ENCODE data around the gene PPHLN1. TPM values are rescaled to one million over a fixed set of nuclear protein-coding genes. Genes with fewer than 3 reads are reported as not detected.

The PPHLN1 gene
- total RNA-seq, 4 donors from 2014 or later, result 63.2 to 175 (median 68.1) TPM

DNA sequence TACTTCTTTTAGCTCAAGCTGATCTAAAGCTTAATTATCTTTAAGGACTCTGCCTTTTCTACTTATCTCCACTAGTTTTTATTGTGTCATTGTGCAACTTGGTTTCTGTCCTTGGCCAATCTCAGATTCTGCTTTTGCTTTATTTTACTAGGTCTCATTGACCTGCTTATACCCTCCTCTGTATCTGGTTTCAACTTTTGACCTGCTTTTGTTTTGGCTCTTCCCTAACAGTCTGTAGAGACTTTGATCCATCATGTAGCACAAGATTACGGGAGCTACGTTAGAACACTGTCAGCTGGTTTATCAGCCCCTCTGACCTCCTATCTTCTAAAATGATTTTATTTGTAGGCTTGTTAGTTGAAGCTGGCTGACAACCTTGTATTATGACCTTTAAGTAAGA lies 43.7 kb upstream of the PPHLN1 start:
- Histone ChIP-seq H3K36me3 (no peaks in the 10 kb centered on the region), H3K4me3 (no peak overlapping the region), H3K27ac (no peak overlapping the region), H3K4me1 (no peaks in the 10 kb centered on the region), H3K27me3 (no peaks in the 10 kb centered on the region), H3K9me3 (no peaks in the 10 kb centered on the region)
- no peak for DNase-seq
- no peak for TF ChIP-seq CTCF (IDR thresholded peaks at IDR 0.05)
- TF ChIP-seq POLR2A (IDR thresholded peaks at IDR 0.05), result no peak

- Histone ChIP-seq H3K4me3 (no peak overlapping the region), H3K27me3 (no peaks in the 10 kb centered on the region), H3K36me3 (no peaks in the 10 kb centered on the region), H3K4me1 (no peaks in the 10 kb centered on the region), H3K9me3 (no peaks in the 10 kb centered on the region), H3K27ac (no peak overlapping the region)
- no peak for DNase-seq
- TF ChIP-seq CTCF (IDR thresholded peaks at IDR 0.05), result no peak
- TF ChIP-seq POLR2A (IDR thresholded peaks at IDR 0.05), result no peak
These were observed 42.2 kb upstream of the PPHLN1 start for GRCh38 chr12:42283739-42284138.

- H3K9me3 ChIP-seq, result no peaks in the 10 kb centered on the region
- no peak for DNase-seq
- no peak for TF ChIP-seq CTCF (IDR thresholded peaks at IDR 0.05)
- TF ChIP-seq POLR2A (IDR thresholded peaks at IDR 0.05), result no peak
- H3K4me1 ChIP-seq, result no peaks in the 10 kb centered on the region
- no peak overlapping the region for H3K27ac ChIP-seq
- H3K4me3 ChIP-seq, result no peak overlapping the region
- no peaks in the 10 kb centered on the region for H3K36me3 ChIP-seq
- no peaks in the 10 kb centered on the region for H3K27me3 ChIP-seq
These were observed 41.8 kb upstream of the PPHLN1 start for GRCh38 chr12:42284157-42284556.

DNA sequence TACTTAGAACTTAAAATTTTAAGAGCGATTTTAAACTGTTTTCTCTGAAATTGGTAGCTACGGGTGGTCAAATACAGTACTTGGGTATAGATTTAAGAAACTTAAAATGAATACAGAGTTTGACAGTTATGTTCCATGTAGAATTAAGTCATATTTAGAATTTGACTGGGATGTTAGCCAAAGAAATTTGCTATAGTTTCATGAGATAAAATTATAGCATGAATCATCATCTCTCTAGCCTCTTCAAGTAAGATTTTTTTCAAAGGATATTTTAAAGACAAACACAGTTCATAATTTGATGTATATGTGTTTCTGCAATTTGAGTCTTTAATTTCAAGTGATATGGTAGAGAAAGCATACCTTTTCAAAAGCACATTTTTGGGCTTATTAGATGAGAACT lies 41.1 kb upstream of the PPHLN1 start:
- Histone ChIP-seq H3K36me3 (no peaks in the 10 kb centered on the region), H3K4me3 (no peak overlapping the region), H3K27ac (no peak overlapping the region), H3K4me1 (no peaks in the 10 kb centered on the region), H3K9me3 (no peaks in the 10 kb centered on the region), H3K27me3 (no peaks in the 10 kb centered on the region)
- TF ChIP-seq POLR2A (IDR thresholded peaks at IDR 0.05) (no peak), CTCF (IDR thresholded peaks at IDR 0.05) (no peak)
- no peak for DNase-seq

GRCh38 chr12:42285431-42285830 lies 40.5 kb upstream of the PPHLN1 start:
- Histone ChIP-seq H3K9me3 (no peaks in the 10 kb centered on the region), H3K4me3 (no peak overlapping the region), H3K4me1 (no peaks in the 10 kb centered on the region), H3K36me3 (no peaks in the 10 kb centered on the region), H3K27me3 (no peaks in the 10 kb centered on the region), H3K27ac (no peak overlapping the region)
- TF ChIP-seq CTCF (IDR thresholded peaks at IDR 0.05) (no peak), POLR2A (IDR thresholded peaks at IDR 0.05) (no peak)
- no peak for DNase-seq

- Histone ChIP-seq H3K36me3 (no peaks in the 10 kb centered on the region), H3K27ac (no peak overlapping the region), H3K27me3 (no peaks in the 10 kb centered on the region), H3K9me3 (no peaks in the 10 kb centered on the region), H3K4me3 (no peak overlapping the region), H3K4me1 (no peaks in the 10 kb centered on the region)
- TF ChIP-seq POLR2A (IDR thresholded peaks at IDR 0.05) (no peak), CTCF (IDR thresholded peaks at IDR 0.05) (no peak)
- no peak for DNase-seq
These were observed 39.2 kb upstream of the PPHLN1 start for GRCh38 chr12:42286741-42287140.

All from Peyer's patch (tissue), 4 donors.